Measurements from ENCODE around the gene BMP10.

Gene BMP10

DNA sequence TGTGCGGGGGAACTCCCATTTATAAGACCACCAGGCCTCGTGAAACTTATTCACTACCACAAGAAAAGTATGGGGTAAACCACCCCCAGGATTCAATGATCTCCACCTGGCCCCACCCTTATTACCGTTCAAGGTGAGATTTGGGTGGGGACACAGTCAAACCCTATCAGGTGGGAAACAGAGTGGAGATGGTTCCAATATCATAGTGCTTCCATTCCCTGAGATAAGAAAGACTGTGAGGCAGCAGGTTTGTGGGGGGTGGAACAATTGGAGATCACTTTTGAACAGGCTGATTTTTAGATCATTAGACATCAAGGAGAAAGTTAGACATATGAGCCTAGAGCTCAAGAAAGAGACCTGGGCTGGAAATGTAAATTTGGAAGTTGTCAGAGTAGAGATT, 42.2 kb upstream of the BMP10 start:
- ATAC-seq (ENCODE audit: insufficient read depth, low read depth) = no peak
- H3K9me3 ChIP-seq (ENCODE audit: insufficient read depth, low read length, severe bottlenecking) = no peaks in the 10 kb centered on the region
- peak overlapping the region; percentile 54 for H2AFZ ChIP-seq (ENCODE audit: low read depth, low read length)

GRCh38 chr2:68912732-68913131, 41.5 kb upstream of the BMP10 start:
- TF ChIP-seq EZH2 (IDR thresholded peaks at IDR 0.05; ENCODE audit: borderline replicate concordance, low read depth, low read length, severe bottlenecking) (no peak), CTCF (IDR thresholded peaks at IDR 0.05; ENCODE audit: borderline replicate concordance, extremely low read depth, low read length, poor library complexity, severe bottlenecking) (no peak)
- ATAC-seq (ENCODE audit: insufficient read depth, low read depth) (peak; percentile 71), DNase-seq (peak; percentile 85)
- Histone ChIP-seq H3K4me2 (ENCODE audit: insufficient read depth, low read length) (peak overlapping the region; percentile 52), H3K9ac (ENCODE audit: low read depth, low read length) (peak overlapping the region; percentile 60), H3K79me2 (ENCODE audit: insufficient read depth, low read length) (peaks cover 12% of the 10 kb centered on the region), H3K36me3 (ENCODE audit: insufficient read depth, low read length) (no peaks in the 10 kb centered on the region), H3K27ac (ENCODE audit: low read length) (peak overlapping the region; percentile 95), H4K20me1 (ENCODE audit: insufficient read depth, low read length) (no peaks in the 10 kb centered on the region), H2AFZ (ENCODE audit: low read depth, low read length) (0 out of 2 replicates have a peak overlapping the region, but pooled peaks have one; percentile 54), H3K4me1 (ENCODE audit: insufficient read depth, low read length) (peaks cover 80% of the 10 kb centered on the region), H3K27me3 (ENCODE audit: insufficient read depth, low read length, poor library complexity) (no peaks in the 10 kb centered on the region), H3K9me3 (ENCODE audit: insufficient read depth, low read length, severe bottlenecking) (no peaks in the 10 kb centered on the region), H3K4me3 (ENCODE audit: low read depth in 1 of 2, low read length in 2 of 2) (no peak overlapping the region; a peak in 1 of 4 replicates)

More for the DNA sequence above, 42.2 kb upstream of the BMP10 start:
- H3K79me2 ChIP-seq (ENCODE audit: insufficient read depth, low read length) = peaks cover 12% of the 10 kb centered on the region
- peak overlapping the region; percentile 60 for H3K9ac ChIP-seq (ENCODE audit: low read depth, low read length)
- no peaks in the 10 kb centered on the region for H3K36me3 ChIP-seq (ENCODE audit: insufficient read depth, low read length)
- no peaks in the 10 kb centered on the region for H4K20me1 ChIP-seq (ENCODE audit: insufficient read depth, low read length)
- H3K4me3 ChIP-seq (ENCODE audit: low read depth in 1 of 2, low read length in 2 of 2) = peak overlapping the region in 1 of 2 experiments; percentile 36; a peak in 2 of 4 replicates
- H3K27me3 ChIP-seq (ENCODE audit: insufficient read depth, low read length, poor library complexity) = no peaks in the 10 kb centered on the region
- H3K4me2 ChIP-seq (ENCODE audit: insufficient read depth, low read length) = peak overlapping the region; percentile 52
- H3K27ac ChIP-seq (ENCODE audit: low read length) = peak overlapping the region; percentile 95
- no peak for TF ChIP-seq EZH2 (IDR thresholded peaks at IDR 0.05; ENCODE audit: borderline replicate concordance, low read depth, low read length, severe bottlenecking)
- no peak for TF ChIP-seq CTCF (IDR thresholded peaks at IDR 0.05; ENCODE audit: borderline replicate concordance, extremely low read depth, low read length, poor library complexity, severe bottlenecking)
- peaks cover 74% of the 10 kb centered on the region for H3K4me1 ChIP-seq (ENCODE audit: insufficient read depth, low read length)
- no peak for DNase-seq

DNA sequence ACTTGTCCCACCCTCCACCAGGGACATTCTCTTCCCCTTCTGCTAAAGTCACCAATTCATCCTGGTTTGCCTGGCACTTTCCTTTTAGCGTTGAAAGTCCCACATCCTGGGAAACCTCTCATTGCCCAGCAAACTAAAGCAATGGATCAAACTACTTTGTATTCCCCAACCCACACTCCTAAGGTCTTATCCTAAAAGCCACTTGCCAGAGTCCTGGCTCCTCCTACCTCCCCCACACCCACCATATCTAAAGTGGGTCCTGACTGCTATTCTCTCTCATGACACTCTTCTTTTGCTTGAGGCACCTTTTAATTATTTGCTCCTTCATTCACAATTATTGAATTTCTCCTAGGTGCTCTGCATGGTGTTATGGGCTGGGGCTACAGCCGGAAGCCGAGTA, 40.9 kb upstream of the BMP10 start:
- no peak for ATAC-seq (ENCODE audit: insufficient read depth, low read depth)

More for the DNA sequence above, 40.9 kb upstream of the BMP10 start:
- no peaks in the 10 kb centered on the region for H3K9me3 ChIP-seq (ENCODE audit: insufficient read depth, low read length, severe bottlenecking)
- H3K4me1 ChIP-seq (ENCODE audit: insufficient read depth, low read length) = peaks cover 86% of the 10 kb centered on the region
- no peaks in the 10 kb centered on the region for H3K36me3 ChIP-seq (ENCODE audit: insufficient read depth, low read length)
- no peaks in the 10 kb centered on the region for H4K20me1 ChIP-seq (ENCODE audit: insufficient read depth, low read length)
- peak overlapping the region; percentile 95 for H3K27ac ChIP-seq (ENCODE audit: low read length)
- peak overlapping the region in 1 of 2 experiments; percentile 12; a peak in 1 of 4 replicates for H3K4me3 ChIP-seq (ENCODE audit: low read depth in 1 of 2, low read length in 2 of 2)
- H3K79me2 ChIP-seq (ENCODE audit: insufficient read depth, low read length) = peaks cover 12% of the 10 kb centered on the region
- H3K9ac ChIP-seq (ENCODE audit: low read depth, low read length) = peak overlapping the region; percentile 60
- no peaks in the 10 kb centered on the region for H3K27me3 ChIP-seq (ENCODE audit: insufficient read depth, low read length, poor library complexity)
- TF ChIP-seq CTCF (IDR thresholded peaks at IDR 0.05; ENCODE audit: borderline replicate concordance, extremely low read depth, low read length, poor library complexity, severe bottlenecking) = no peak
- TF ChIP-seq EZH2 (IDR thresholded peaks at IDR 0.05; ENCODE audit: borderline replicate concordance, low read depth, low read length, severe bottlenecking) = no peak
- peak overlapping the region; percentile 4; the same call in 1 of the 2 replicates for H2AFZ ChIP-seq (ENCODE audit: low read depth, low read length)
- H3K4me2 ChIP-seq (ENCODE audit: insufficient read depth, low read length) = peak overlapping the region; percentile 52
- DNase-seq = no peak

Data from DND-41 (cell line).